ENCODE results near the gene PHF2.
A peak's percentile ranks its signal among the peaks of the same experiment; 100 is the strongest.

The PHF2 gene

GRCh38 chr9:93682155-93682968 lies 106.0 kb downstream of the PHF2 start:
- DNase-seq: peak; percentile 55

GRCh38 chr9:93683331-93684134 lies 107.1 kb downstream of the PHF2 start:
- no peak for DNase-seq

GRCh38 chr9:93684161-93684765 lies 107.9 kb downstream of the PHF2 start:
- no peak for DNase-seq

- DNase-seq: no peak
Observed at GRCh38 chr9:93684806-93685543, 108.6 kb downstream of the PHF2 start.

- no peak for DNase-seq
Observed at GRCh38 chr9:93686127-93686879, 109.9 kb downstream of the PHF2 start.

- no peak for DNase-seq
Observed at GRCh38 chr9:93686880-93687236, 110.5 kb downstream of the PHF2 start.

- no peak for DNase-seq
Observed at GRCh38 chr9:93690618-93691017, 114.2 kb downstream of the PHF2 start.

- no peak for DNase-seq
Observed at GRCh38 chr9:93693129-93693528, 116.7 kb downstream of the PHF2 start.

GRCh38 chr9:93697352-93698139 lies 121.2 kb downstream of the PHF2 start:
- DNase-seq: peak; percentile 96

GRCh38 chr9:93698140-93698908 lies 121.9 kb downstream of the PHF2 start:
- no peak for DNase-seq

- DNase-seq: peak; percentile 36
Observed at GRCh38 chr9:93699650-93700049, 123.3 kb downstream of the PHF2 start.

GRCh38 chr9:93701494-93702218 lies 125.3 kb downstream of the PHF2 start:
- DNase-seq: no peak

- no peak for DNase-seq
Observed at GRCh38 chr9:93702261-93702660, 125.9 kb downstream of the PHF2 start.

- DNase-seq: no peak
Observed at GRCh38 chr9:93708289-93708986, 132.1 kb downstream of the PHF2 start.

- no peak for DNase-seq
Observed at GRCh38 chr9:93708987-93709302, 132.6 kb downstream of the PHF2 start.

GRCh38 chr9:93709600-93710369 lies 133.4 kb downstream of the PHF2 start:
- no peak for DNase-seq

- DNase-seq: no peak
Observed at GRCh38 chr9:93710370-93710723, 134.0 kb downstream of the PHF2 start.

GRCh38 chr9:93711002-93711401 lies 134.6 kb downstream of the PHF2 start:
- no peak for DNase-seq

GRCh38 chr9:93712896-93713295 lies 136.5 kb downstream of the PHF2 start:
- DNase-seq: no peak

All from NCI-H345 (cell line).